OCI-M2 (cell line): Measurements from ENCODE around the gene SNU13.
"Not testable (repeated sequence)": the region's sequence is repeated elsewhere in the genome, so short reads cannot be mapped to it uniquely, and the experiment has no call there.

ENCODE experiments used
- DNase-seq: peaks from one replicate; lab custom pipeline; 2025; ENCODE audit not compliant: unreplicated experiment; lab: John Stamatoyannopoulos, UW

SNU13 gene

DNA sequence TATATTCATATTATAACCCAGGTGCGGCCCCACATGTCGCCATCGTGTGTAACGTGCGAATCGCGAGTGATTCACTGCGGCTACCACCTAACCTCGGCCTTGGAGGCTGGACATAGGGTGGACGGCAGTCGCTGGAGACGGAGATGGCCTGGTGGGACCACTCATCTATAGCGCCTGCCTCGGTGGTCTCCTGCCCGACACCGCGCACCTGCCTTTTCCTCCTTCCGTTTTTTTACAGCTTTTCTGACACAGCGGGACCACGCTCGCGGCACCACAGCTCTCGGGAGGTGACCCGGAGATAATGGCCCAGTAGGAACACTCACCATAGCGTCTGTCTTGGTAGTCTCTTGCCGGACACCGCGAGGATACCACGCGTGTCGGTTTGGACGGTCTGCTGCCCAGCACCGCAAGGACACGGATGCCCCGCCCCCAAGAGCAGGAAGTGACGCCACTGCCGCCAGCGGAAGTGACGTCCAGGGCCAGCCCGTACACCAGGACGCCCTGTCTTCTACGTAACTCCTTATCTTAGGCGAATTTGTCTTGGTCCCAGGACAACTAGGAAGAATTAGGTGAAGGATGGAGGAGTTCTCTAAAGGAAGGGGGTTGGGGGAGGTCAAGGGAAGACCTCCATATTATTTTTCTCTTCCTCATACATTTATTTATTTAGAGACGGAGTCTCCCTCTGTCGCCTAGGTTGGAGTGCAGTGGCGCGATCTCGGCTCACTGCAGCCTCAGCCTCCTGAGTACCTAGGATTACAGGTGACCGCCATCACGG, 6.4 kb downstream of the SNU13 start:
- DNase-seq = no peak

GRCh38 chr22:41681616-41682015, 7.1 kb downstream of the SNU13 start:
- no peak for DNase-seq

GRCh38 chr22:41676134-41676533, 12.5 kb downstream of the SNU13 start:
- no peak for DNase-seq

GRCh38 chr22:41674846-41675340, 13.8 kb downstream of the SNU13 start:
- no peak for DNase-seq

DNA sequence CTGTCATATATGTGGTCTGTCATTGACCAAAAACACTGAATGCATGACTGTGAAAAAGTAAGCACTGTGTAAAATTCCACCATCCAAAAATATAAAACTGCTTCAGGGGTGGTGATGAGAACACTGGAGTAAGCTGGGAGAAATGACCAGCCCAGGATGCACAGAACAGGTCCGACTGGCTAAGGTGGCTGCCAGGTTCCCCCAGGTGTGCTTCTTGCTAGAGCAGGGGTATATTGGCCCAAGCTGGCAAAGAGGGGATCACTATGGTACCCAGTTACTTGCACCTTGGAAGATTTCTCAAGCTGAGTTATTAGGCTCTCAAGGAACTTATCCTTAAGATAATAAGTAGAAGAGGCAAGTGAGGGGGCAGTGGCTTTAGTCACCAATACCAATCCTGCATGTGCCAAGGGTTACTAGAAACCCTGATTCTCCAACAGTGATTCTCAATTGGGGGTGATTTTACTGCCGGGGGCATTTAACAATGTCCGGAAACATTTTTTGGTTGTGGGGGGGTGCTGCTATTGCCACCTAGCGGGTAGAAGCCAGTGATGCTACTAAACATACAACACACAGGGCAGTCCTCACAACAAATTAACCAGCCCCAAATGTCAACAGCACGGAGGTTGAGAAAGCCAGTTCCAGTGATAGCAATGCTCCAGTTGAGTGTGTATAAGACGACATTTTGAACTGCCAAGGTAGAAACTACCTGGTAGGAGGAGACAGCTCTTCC, 15.7 kb downstream of the SNU13 start:
- DNase-seq = no peak

- DNase-seq = not testable (repeated sequence)
These were observed 16.6 kb downstream of the SNU13 start for GRCh38 chr22:41672096-41672495.

- no peak for DNase-seq
These were observed 19.4 kb downstream of the SNU13 start for GRCh38 chr22:41668971-41669911.

- DNase-seq = no peak
These were observed 23.7 kb downstream of the SNU13 start for GRCh38 chr22:41664951-41665350.

DNA sequence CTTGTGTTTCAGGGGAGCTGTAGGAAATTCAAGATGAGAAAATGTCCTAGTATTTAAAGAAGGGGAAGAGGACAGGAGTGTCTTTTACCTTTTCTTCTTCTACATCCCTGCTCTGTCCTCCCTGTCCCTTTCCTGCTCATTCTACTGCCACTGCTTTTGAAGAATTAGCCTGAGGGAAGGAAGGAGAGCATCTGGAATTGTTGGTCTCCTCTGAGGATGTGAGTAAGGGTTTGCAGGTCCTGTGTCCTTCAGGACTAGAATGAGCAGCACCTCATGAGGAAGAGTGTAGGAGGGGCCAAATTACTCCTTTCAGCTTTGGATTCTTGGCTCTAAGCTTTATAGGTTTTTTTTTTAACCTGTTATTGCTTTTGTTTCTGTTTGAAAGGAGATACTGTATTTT, 24.2 kb downstream of the SNU13 start:
- DNase-seq = no peak

DNA sequence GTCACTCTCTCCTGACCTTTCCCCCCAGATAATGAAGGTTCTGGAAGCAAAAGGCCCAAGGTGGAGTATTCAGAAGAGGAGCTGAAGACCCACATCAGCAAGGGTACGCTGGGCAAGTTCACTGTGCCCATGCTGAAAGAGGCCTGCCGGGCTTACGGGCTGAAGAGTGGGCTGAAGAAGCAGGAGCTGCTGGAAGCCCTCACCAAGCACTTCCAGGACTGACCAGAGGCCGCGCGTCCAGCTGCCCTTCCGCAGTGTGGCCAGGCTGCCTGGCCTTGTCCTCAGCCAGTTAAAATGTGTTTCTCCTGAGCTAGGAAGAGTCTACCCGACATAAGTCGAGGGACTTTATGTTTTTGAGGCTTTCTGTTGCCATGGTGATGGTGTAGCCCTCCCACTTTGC, 25.1 kb downstream of the SNU13 start:
- DNase-seq = not testable (repeated sequence)

GRCh38 chr22:41661713-41662112, 27.0 kb downstream of the SNU13 start:
- no peak for DNase-seq

GRCh38 chr22:41661088-41661487, 27.6 kb downstream of the SNU13 start:
- DNase-seq = no peak

- no peak for DNase-seq
These were observed 28.3 kb downstream of the SNU13 start for GRCh38 chr22:41660416-41660815.

DNA sequence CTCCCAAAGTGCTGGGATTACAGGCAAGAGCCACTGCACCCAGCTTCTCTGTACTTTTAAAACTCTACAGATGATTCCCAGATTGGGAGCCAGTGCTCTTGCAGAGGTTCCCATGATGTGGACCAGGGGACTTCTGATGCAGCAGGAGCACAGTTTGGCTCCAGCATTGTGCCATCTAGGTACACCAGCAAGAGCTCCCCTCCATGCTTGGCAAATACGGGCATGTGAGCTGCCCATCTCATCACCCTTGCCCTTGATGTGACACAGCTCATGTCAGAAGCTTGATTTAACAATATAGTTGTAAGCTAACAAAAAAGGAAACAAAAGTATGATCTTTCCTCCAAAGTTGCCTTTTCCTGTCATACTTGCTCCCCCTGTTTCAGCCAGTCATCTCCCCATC, 28.7 kb downstream of the SNU13 start:
- no peak for DNase-seq

DNA sequence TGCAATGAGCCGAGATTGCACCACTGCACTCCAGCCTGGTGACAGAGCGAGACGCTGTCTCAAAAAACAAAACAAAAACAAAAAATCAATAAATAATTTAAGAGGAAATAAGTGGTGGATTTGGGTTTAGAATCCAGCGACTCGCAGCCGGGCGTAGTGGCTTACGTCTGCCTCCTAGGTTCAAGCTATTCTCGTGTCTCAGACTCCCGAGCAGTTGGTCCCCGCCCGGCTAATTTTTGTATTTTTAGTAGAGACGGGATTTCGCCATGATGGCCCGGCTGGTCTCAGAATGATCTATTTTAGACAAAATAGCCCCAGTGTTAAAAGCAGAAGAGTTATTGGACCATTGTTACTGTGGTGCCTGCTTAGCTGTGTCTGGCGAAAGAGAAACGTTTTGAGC, 29.8 kb downstream of the SNU13 start:
- DNase-seq = no peak

DNA sequence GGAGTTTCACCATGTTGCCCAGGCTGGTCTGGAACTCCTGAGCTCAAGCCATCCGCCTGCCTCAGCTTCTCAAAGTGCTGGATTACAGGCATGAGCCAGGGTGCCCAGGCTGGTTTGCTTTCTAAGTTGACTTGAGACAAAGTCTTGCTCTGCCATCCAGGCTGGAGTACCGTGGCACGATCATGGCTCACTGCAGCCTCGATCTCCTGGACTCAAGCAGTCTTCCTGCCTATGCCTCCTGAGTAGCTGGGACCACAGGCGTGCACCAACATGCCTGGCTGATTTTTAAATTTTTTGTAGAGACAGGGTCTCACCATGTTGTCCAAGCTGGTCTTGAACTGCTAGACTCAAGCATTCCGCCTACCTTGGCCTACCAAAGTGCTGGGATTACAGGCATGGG, 31.0 kb downstream of the SNU13 start:
- DNase-seq = no peak

DNA sequence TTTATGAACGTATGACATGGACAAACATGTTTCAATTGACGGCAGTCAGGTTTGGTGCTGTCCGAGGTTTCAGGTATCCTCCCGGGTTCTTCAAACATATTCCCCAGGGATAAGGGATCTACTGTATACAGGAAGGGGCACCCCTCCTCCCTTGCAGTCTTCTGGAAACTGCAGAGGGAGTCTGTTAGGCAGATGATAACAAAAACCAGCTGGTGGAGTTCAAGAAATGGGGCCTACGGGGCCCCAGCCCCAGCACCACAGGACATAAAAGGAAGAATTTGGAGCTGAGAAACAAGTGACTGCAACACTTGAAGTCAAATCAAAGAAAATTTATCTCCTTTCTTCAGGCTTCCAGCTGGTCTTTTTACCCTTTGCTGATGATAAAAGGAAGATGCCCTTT, 32.1 kb downstream of the SNU13 start:
- DNase-seq = no peak

GRCh38 chr22:41654322-41654721, 34.3 kb downstream of the SNU13 start:
- no peak for DNase-seq

DNA sequence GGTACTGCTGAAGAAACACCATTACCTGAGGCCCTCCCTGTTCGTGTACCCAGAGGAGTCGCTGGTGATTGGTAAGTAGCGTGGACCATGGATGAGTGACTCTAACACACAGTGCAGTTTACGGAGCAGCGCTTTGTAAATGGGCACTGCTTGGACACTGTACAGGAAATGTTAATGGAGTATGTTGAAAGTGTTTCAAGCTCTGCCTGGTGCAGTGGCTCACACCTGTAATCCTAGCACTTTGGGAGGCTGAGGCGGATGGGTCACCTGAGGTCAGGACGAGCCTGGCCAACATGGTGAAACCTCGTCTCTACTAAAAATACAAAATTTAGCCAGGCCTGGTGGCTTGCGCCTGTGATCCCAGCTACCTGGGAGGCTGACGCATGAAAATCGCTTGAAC, 37.8 kb downstream of the SNU13 start:
- DNase-seq = no peak

GRCh38 chr22:41650229-41650628, 38.4 kb downstream of the SNU13 start:
- DNase-seq = no peak

- no peak for DNase-seq
These were observed 40.2 kb downstream of the SNU13 start for GRCh38 chr22:41648432-41648831.
